ENCODE measurements around the gene NRROS.

NRROS gene

DNA sequence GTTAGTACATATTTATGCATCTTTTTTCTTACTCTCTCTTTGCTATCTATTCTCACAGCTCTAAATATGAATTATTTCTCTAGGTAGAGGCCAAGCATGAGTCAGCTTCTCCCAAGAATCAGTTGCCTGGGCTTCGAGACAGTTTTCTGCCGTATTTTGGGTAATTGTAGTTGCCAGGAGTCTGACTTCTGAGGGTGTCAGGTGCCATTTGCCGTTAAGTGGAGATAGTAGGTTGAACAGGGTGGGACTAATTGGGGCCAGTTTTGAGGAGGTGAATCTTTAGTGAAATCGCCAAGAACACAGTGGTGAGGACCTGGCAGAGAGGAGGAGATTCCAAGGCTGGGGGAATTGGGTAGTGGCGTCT lies 7.8 kb upstream of the NRROS start:
- ATAC-seq: no peak
- no peak for TF ChIP-seq CSDC2 (CRISPR knock-in tag; IDR thresholded peaks at IDR 0.05)
- TF ChIP-seq, protein P1, sequence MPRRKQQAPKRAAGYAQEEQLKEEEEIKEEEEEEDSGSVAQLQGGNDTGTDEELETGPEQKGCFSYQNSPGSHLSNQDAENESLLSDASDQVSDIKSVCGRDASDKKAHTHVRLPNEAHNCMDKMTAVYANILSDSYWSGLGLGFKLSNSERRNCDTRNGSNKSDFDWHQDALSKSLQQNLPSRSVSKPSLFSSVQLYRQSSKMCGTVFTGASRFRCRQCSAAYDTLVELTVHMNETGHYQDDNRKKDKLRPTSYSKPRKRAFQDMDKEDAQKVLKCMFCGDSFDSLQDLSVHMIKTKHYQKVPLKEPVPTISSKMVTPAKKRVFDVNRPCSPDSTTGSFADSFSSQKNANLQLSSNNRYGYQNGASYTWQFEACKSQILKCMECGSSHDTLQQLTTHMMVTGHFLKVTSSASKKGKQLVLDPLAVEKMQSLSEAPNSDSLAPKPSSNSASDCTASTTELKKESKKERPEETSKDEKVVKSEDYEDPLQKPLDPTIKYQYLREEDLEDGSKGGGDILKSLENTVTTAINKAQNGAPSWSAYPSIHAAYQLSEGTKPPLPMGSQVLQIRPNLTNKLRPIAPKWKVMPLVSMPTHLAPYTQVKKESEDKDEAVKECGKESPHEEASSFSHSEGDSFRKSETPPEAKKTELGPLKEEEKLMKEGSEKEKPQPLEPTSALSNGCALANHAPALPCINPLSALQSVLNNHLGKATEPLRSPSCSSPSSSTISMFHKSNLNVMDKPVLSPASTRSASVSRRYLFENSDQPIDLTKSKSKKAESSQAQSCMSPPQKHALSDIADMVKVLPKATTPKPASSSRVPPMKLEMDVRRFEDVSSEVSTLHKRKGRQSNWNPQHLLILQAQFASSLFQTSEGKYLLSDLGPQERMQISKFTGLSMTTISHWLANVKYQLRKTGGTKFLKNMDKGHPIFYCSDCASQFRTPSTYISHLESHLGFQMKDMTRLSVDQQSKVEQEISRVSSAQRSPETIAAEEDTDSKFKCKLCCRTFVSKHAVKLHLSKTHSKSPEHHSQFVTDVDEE (CRISPR knock-in tag; IDR thresholded peaks at IDR 0.05): no peak
- TF ChIP-seq, protein P2, sequence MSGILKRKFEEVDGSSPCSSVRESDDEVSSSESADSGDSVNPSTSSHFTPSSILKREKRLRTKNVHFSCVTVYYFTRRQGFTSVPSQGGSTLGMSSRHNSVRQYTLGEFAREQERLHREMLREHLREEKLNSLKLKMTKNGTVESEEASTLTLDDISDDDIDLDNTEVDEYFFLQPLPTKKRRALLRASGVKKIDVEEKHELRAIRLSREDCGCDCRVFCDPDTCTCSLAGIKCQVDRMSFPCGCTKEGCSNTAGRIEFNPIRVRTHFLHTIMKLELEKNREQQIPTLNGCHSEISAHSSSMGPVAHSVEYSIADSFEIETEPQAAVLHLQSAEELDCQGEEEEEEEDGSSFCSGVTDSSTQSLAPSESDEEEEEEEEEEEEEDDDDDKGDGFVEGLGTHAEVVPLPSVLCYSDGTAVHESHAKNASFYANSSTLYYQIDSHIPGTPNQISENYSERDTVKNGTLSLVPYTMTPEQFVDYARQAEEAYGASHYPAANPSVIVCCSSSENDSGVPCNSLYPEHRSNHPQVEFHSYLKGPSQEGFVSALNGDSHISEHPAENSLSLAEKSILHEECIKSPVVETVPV (CRISPR knock-in tag; IDR thresholded peaks at IDR 0.05): no peak
- TF ChIP-seq ZFP3 (CRISPR knock-in tag; IDR thresholded peaks at IDR 0.05): no peak
- TF ChIP-seq ZFP30 (CRISPR knock-in tag; IDR thresholded peaks at IDR 0.05): no peak
- no peak for TF ChIP-seq RARB (CRISPR knock-in tag; IDR thresholded peaks at IDR 0.05)
- no peak for TF ChIP-seq PPARA (CRISPR knock-in tag; IDR thresholded peaks at IDR 0.05; ENCODE audit: borderline replicate concordance)
- TF ChIP-seq, protein P3, sequence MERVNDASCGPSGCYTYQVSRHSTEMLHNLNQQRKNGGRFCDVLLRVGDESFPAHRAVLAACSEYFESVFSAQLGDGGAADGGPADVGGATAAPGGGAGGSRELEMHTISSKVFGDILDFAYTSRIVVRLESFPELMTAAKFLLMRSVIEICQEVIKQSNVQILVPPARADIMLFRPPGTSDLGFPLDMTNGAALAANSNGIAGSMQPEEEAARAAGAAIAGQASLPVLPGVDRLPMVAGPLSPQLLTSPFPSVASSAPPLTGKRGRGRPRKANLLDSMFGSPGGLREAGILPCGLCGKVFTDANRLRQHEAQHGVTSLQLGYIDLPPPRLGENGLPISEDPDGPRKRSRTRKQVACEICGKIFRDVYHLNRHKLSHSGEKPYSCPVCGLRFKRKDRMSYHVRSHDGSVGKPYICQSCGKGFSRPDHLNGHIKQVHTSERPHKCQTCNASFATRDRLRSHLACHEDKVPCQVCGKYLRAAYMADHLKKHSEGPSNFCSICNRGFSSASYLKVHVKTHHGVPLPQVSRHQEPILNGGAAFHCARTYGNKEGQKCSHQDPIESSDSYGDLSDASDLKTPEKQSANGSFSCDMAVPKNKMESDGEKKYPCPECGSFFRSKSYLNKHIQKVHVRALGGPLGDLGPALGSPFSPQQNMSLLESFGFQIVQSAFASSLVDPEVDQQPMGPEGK (CRISPR knock-in tag; IDR thresholded peaks at IDR 0.05; ENCODE audit: borderline replicate concordance): no peak
- no peak for TF ChIP-seq ZNF70 (CRISPR knock-in tag; IDR thresholded peaks at IDR 0.05)
- TF ChIP-seq, protein P4, sequence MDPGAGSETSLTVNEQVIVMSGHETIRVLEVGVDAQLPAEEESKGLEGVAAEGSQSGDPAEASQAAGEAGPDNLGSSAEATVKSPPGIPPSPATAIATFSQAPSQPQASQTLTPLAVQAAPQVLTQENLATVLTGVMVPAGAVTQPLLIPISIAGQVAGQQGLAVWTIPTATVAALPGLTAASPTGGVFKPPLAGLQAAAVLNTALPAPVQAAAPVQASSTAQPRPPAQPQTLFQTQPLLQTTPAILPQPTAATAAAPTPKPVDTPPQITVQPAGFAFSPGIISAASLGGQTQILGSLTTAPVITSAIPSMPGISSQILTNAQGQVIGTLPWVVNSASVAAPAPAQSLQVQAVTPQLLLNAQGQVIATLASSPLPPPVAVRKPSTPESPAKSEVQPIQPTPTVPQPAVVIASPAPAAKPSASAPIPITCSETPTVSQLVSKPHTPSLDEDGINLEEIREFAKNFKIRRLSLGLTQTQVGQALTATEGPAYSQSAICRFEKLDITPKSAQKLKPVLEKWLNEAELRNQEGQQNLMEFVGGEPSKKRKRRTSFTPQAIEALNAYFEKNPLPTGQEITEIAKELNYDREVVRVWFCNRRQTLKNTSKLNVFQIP (CRISPR knock-in tag; IDR thresholded peaks at IDR 0.05; ENCODE audit: borderline replicate concordance, low read depth): no peak
- TF ChIP-seq ZC3H10 (CRISPR knock-in tag; IDR thresholded peaks at IDR 0.05): no peak
- no peak for TF ChIP-seq SNAI2 (CRISPR knock-in tag; IDR thresholded peaks at IDR 0.05)
- no peak for TF ChIP-seq ARNTL (CRISPR knock-in tag; IDR thresholded peaks at IDR 0.05; ENCODE audit: borderline replicate concordance, low read depth)
- TF ChIP-seq OSR1 (CRISPR knock-in tag; IDR thresholded peaks at IDR 0.05): no peak
- TF ChIP-seq, protein P5, sequence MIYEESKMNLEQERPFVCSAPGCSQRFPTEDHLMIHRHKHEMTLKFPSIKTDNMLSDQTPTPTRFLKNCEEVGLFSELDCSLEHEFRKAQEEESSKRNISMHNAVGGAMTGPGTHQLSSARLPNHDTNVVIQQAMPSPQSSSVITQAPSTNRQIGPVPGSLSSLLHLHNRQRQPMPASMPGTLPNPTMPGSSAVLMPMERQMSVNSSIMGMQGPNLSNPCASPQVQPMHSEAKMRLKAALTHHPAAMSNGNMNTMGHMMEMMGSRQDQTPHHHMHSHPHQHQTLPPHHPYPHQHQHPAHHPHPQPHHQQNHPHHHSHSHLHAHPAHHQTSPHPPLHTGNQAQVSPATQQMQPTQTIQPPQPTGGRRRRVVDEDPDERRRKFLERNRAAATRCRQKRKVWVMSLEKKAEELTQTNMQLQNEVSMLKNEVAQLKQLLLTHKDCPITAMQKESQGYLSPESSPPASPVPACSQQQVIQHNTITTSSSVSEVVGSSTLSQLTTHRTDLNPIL (CRISPR knock-in tag; IDR thresholded peaks at IDR 0.05; ENCODE audit: low read depth): no peak

DNA sequence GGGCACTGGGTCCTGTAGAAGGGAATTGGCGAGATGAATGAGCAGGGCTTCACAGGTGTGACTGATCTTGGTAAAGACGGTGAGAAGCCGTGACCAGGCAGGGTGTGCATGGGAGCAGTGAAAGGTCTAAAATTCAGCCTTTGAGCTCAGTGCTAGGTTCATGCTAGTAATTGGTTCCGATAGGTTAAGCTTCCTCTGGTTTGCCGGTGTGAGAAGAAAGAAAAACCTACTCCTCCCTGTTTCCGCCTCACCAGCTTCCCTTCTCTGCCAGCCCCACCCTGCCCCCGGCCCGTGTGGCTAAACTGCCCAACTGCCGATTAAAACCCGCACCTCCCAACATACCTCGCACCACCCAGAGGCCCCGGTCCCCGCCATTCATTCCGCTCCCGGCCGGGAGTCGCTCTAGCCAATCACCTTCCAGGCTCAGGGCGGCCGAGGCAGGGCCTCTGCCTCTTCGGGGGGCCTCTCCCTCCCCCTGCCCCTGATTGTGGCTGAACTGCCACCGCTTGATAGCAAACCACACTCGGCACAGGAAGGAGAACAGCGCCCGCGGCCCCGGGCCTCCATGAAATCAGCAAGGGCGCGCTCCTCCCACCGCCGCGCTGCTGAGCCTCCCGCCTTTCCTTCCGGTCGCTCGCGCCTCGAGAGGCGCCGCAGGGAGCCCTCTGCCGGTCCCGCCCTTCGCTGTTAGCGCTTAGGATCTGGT lies 7.3 kb upstream of the NRROS start:
- TF ChIP-seq ZFP3 (CRISPR knock-in tag; IDR thresholded peaks at IDR 0.05) (no peak), PPARA (CRISPR knock-in tag; IDR thresholded peaks at IDR 0.05; ENCODE audit: borderline replicate concordance) (no peak)
- TF ChIP-seq, protein P3 (CRISPR knock-in tag; IDR thresholded peaks at IDR 0.05; ENCODE audit: borderline replicate concordance): 0 out of 2 replicates have a peak, but pooled peaks have one; percentile 27
- peak; percentile 96 for ATAC-seq

DNA sequence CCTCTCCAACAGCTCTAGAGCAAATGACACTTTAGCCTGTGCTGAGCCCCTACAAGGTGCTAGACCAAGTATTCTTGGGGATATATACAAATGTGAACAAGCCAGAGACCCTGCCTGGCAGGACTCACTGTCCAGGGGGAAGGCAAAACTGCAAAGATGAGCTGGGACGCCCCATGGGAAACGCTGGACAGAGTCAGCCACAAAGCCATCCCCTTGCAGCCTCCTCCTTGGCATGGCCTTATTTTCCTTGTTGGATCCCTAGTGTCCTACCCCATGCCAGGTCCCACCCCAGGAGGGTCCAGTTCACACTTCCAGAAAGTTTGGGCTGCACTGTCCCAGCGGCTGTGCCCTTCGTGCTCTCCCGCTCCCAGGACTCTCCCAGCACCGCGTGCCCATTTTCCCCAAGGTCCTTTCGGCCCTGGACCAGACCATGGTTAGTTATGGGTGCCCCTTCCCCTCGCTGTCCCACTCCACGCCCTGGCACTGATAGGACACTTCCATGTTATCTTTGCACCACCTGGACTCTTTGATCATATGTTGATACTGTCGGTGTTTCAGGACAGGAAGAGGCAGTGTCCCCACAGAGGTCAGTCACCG lies 5.8 kb upstream of the NRROS start:
- no peak for ATAC-seq

More for the DNA sequence above, 5.8 kb upstream of the NRROS start:
- TF ChIP-seq, protein P2 (CRISPR knock-in tag; IDR thresholded peaks at IDR 0.05): no peak
- TF ChIP-seq RARB (CRISPR knock-in tag; IDR thresholded peaks at IDR 0.05): no peak
- TF ChIP-seq CSDC2 (CRISPR knock-in tag; IDR thresholded peaks at IDR 0.05): no peak
- no peak for TF ChIP-seq ZFP30 (CRISPR knock-in tag; IDR thresholded peaks at IDR 0.05)
- TF ChIP-seq BACH2 (CRISPR knock-in tag; IDR thresholded peaks at IDR 0.05; ENCODE audit: borderline replicate concordance): no peak
- TF ChIP-seq SNAI2 (CRISPR knock-in tag; IDR thresholded peaks at IDR 0.05): no peak

Data from SK-N-SH treated with all-trans-retinoic acid at 6 μM for 48 hours (cell line).